GM18861 (cell line): Measurements from ENCODE around the gene ALG5.

Experiments
- ATAC-seq: cut with Tn5 transposase; IDR thresholded peaks from one replicate; pipeline ENCODE4 v1.9.1; 2021; ENCODE audit not compliant: unreplicated experiment

ALG5 gene

DNA sequence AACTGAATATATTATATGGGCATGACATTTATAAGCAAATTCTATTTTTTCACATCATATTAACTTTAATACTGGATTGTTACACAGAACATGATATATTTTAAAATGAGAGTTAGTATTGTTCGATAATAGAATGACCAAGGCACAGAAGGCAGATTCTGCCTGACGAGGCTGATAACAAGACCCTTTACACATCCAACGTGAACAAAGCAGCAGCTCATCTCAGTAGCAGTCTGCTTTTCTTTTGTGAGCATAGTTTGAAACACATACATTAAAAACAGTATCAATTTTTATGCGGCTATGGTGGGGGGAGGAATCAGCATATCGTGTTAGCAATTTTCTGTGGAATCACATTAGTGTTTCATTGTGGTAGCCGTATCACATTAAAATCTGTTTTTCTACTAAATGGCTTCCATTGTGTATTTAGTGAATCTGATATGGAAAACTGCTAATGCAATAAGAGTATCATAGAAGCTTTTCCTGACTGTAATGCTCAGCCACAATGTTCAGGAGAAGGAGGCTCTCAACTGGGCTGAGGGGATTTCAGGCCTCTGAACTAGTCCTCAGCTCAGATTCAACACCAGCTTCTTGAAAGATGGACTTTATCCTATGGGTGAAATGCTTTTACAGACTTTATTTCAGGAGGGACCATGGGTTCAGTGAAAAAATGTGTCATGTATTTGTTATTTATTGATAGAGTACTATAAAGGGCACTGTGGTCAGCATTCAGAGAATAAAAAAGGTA lies 83.1 kb downstream of the ALG5 start:
- no peak for ATAC-seq

DNA sequence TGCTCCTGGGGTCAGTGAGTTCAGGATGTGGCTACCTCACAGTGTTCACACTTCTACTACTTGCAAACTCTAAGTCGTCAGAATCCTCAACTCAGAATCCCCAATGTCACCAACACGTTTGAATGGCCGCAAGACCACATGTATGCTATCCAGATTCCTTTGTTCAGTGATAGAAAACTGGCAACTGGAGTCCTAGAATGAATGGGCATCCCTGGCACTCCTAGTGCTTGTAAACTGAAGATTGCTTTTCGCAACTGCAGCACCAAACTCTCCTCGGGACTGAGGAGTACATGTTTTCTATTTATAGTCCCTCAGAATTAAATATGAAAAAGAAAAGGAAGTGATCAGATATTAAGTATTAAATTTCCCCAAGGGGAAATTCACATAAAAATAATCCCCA lies 84.0 kb downstream of the ALG5 start:
- ATAC-seq: no peak

DNA sequence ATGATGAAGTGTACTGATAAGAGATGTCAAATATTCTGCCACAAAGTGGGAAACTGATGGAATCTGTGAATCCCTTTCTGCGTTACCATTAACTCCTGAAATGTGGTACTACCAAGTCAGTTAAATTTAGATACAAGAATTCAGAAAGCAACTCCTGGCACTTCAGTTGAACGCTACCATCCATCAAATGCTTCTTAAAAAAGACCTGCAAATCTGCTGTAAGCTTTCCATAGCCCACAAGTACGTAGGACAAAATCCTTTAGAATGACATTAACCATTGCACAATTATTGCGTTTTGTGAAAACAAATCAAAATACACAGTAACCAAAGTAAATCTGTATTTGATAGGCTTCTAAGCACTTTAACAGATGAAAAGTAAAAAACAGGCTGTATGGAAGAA lies 84.5 kb downstream of the ALG5 start:
- no peak for ATAC-seq

DNA sequence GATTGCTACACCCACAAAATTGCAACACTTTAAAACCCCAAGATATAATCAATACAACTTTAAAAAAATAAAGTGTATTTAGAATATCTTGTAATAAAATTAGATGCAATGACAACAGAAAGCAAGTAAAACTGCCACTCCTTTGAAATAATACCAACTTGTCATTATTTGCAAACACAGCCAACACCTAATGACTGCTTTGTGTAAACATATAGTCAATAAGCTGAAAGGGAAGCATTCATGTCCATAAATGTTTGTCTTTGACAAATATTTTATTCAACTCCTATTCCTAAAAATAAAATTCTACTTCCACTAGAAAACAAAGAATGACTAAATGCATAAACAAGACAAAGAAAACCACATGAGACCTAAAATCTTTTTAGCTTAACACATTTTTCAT lies 85.7 kb downstream of the ALG5 start:
- no peak for ATAC-seq

DNA sequence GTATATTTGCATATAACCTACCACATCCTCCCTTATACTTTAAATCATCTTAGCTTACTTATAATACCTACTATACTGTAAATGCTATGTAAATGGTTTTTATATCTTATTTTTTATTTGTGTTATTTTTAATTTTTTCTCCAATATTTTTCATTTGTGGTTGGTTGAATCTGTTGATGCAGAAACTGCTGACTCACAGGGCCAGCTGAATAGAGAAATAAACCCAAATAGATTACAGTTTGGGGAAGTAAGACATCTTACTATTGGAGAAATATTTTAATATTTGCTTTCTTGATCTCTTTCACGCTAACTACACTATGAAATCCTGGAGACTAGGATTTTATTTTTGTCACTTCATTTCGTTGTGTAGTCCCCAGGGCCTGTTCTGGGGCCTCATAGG lies 86.2 kb downstream of the ALG5 start:
- ATAC-seq: no peak

DNA sequence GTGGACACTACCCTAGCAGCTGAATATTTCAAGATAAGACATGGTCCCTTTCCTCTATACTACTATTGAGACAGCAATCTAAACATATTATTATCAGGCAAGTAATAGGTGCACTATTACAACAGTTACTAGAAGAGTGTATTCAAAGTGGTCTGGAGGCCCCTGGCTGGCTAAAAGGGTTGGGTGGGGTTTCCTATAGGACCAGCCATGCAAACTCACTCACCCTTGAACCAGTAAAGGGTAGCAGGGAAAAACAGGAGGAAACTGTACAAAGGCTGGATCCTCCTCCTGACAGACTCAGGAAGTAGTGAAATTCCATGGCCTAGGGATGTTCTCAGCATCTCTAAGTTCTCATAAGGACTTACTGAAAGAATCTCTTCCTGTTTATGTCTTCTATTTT lies 86.8 kb downstream of the ALG5 start:
- ATAC-seq: no peak

DNA sequence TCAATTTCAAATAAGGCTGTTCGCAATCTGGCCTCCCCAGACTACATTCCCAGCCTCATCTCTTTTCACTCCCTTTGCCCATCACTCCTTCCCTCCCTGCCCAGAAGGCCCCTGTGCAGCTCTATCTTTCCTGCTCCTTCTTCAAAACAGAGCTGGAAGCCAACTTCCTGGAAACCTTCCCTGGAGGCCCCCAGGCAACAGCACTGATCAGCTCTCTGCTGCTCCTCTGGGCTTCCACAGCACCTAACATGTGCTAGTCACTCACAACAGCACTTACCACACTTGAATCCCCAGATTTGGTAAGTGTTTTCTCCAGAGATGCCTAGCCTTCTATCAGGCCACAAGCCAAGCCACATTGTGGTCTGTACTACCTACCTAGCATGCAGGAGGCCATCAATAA lies 88.6 kb downstream of the ALG5 start:
- ATAC-seq: no peak

DNA sequence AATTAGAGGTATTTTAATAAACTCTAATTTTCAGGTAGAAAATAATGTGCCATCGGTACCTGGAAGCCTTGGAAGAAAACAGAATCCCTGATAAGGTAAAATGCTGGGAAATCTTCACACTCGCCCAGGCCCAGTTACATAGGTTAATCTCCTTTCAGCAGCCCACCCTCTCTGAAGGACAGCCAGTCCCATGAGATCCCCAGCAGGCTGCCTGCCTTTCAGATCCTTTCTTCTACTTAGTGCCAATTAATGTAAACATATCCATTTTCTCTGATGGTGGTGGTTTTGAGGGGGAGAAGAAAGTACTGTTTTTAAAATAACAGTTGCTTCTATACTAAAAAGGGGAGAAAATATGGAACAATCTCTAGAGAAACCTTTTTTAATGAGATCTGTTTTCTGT lies 91.3 kb downstream of the ALG5 start:
- no peak for ATAC-seq

DNA sequence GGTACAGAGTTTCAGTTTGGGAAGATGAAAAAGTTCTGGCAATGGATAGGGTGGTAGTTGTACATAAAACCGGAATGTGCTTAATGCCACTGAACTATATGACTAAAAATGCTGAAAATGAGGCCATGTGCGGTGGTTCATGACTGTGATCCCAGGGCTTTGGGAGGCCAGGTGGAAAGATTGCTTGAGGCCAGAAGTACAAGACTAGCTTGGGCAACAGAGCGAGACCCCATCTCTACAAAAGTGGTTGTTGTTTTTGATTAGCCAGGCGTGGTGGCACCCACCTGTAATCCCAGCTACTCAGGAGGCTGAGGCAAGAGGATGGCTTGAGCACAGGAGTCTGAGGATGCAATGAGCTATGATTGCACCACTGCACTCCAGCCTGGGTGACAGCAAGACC lies 91.9 kb downstream of the ALG5 start:
- ATAC-seq: no peak

DNA sequence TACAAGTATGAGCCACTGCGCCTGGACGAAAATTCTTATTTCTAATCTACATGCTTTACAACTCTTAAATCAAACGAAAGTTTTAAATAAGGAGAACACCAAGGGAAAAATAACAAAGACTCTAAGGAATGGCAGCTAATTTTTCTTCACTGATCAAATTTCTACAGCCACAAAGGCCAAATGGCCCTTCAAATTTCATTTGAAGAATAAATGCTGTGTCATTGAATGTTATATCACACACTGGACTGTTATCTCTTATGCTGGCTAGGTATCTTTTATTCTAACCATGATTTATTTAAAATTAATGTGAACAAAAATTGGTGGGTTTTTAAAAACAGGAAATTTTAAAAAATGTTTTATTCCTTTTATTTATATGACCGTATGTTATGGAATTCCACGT lies 93.2 kb downstream of the ALG5 start:
- no peak for ATAC-seq

DNA sequence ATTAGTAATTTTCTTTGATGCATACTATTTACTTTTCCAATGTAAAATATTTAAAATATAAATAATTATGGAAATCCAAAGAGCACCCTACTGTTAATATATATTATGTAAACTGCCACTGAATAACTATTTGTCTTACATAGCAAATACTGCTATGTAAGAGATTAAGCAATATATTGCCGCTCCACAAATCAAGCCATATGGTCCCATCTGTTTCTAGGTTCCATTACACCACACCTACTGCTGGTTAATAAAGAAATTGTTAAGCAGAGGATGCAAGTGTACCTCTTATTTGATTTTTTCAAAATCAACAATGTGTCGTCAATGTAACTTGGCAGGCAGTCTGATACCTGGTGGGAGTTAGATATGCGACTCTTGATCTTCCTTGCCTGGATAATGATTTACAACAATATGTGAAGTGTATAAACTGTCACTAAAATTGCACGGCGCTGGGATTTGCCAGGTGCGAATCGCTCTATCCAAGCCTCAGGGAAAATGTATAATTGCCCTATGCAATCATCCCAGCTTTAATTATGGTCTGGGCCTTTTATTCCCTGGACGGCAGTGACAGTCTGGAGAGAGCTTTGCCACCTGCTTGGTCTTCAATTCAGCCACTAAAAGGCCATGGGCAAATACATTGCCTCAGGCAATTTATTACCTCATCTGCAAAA lies 95.1 kb downstream of the ALG5 start:
- ATAC-seq: no peak
